Heart left ventricle (tissue), 13 donors: Measurements from ENCODE around the gene TASP1.

ENCODE experiments used
- CTCF ChIP-seq, 12 donors: fragments of 200-600 bp; sonication (generic) in 4 of 12; IDR thresholded peaks; one replicate each; pipeline versions ENCODE4 v1.5.0 to v1.8.0; 2018 to 2022; ENCODE audit warnings: antibody characterized with exemption in 12 of 12, mild to moderate bottlenecking in 5 of 12
- POLR2A ChIP-seq, 2 donors: fragments of 450-650 bp; IDR thresholded peaks; one replicate each; pipeline ENCODE4 v1.6.1; 2017; ENCODE audit warnings: antibody characterized with exemption in 2 of 2, mild to moderate bottlenecking in 2 of 2, moderate library complexity in 2 of 2
- donor health status: ischemic (EF 13 %, LVEDD 7.1; RV severe dilation, severe dysfunction).
- donor health status: DM: no; HTN: yes; CAD: no.
- donor health status: DM: no; HTN: no; CAD: no.
- donor health status: ischemic (EF 25% LVEDD 6.9; RV normal size, moderate dysfunction).
- donor health status: ischemic (EF 25% LVEDD 5.7; RV mildly dilated, moderate dysfunction).
- donor health status: ischemic (EF 35%, LVEDD 5.7; RV mildly dilated, moderate dysfunction).
- donor health status: nonischemic (EF 11% LVEDD 7.7; RV severe dilation, severe dysfunction).
- donor health status: DM: yes; HTN: yes; CAD: no.
- donor health status: PGD.
- donor health status: ischemic (EF 29% LVEDD 5.4; RV normal size, mild dysfunction).
- donor health status: nonischemic (EF 23%, LVEDD 6.1; RV moderate dilation, normal function).

GRCh38 chr20:13402986-13403385 is 235.7 kb downstream of the TASP1 start:
- TF ChIP-seq CTCF (IDR thresholded peaks at IDR 0.05) (no peak), POLR2A (IDR thresholded peaks at IDR 0.05) (no peak)
